ENCODE results near the gene JAKMIP2. TPM values are rescaled to one million over a fixed set of nuclear protein-coding genes. Genes with fewer than 3 reads are reported as not detected.
"Not testable (repeated sequence)": the region's sequence is repeated elsewhere in the genome, so short reads cannot be mapped to it uniquely, and the experiment has no call there.

JAKMIP2 gene
- polyA plus RNA-seq, 1 of the 3 experiments (the other 2 are of a cell fraction) = 2.1 TPM

- TF ChIP-seq EZH2phosphoT487 (IDR thresholded peaks at IDR 0.05; ENCODE audit: borderline replicate concordance, low read depth) (no peak), NFIC (IDR thresholded peaks at IDR 0.05; ENCODE audit: borderline replicate concordance) (no peak), GABPA (IDR thresholded peaks at IDR 0.05; ENCODE audit: low read depth) (no peak), ELF1 (IDR thresholded peaks at IDR 0.05) (no peak), FOSL2 (IDR thresholded peaks at IDR 0.05; ENCODE audit: borderline replicate concordance, low read depth) (no peak)
Observed at GRCh38 chr5:147727200-147727599, 55.3 kb downstream of the JAKMIP2 start (continued).

GRCh38 chr5:147721191-147721960, 61.2 kb downstream of the JAKMIP2 start:
- POLR2A ChIA-PET; H3K36me3 ChIP-seq (replicated peaks in 1 of 2; ENCODE audit: control insufficient read depth in 1 of 2, insufficient read depth in 2 of 2, low read length in 1 of 2); H4K20me1 ChIP-seq (ENCODE audit: insufficient read depth); H3K4me2 ChIP-seq; H3K9me2 ChIP-seq; H3K79me2 ChIP-seq (ENCODE audit: insufficient read depth); DNase-seq; H3K4me1 ChIP-seq (ENCODE audit: control insufficient read depth in 1 of 2, insufficient read depth in 2 of 2, low read depth in 1 of 2, low read length in 1 of 2); H3K9ac ChIP-seq; H3F3A ChIP-seq (replicated peaks; ENCODE audit: insufficient read depth); H3K9me3 ChIP-seq; CTCF ChIA-PET; H3K27me3 ChIP-seq (ENCODE audit: insufficient read depth); H3K4me3 ChIP-seq (ENCODE audit: low read depth in 2 of 2, low read length in 1 of 2); H3K27ac ChIP-seq (ENCODE audit: low read depth in 2 of 2, low read length in 1 of 2); H2AFZ ChIP-seq (ENCODE audit: low read depth): not testable (repeated sequence)
- WGBS (ENCODE audit: low lambda C conversion rate) = 86% methylated on average over 26 of the region's 38 CpGs

DNA sequence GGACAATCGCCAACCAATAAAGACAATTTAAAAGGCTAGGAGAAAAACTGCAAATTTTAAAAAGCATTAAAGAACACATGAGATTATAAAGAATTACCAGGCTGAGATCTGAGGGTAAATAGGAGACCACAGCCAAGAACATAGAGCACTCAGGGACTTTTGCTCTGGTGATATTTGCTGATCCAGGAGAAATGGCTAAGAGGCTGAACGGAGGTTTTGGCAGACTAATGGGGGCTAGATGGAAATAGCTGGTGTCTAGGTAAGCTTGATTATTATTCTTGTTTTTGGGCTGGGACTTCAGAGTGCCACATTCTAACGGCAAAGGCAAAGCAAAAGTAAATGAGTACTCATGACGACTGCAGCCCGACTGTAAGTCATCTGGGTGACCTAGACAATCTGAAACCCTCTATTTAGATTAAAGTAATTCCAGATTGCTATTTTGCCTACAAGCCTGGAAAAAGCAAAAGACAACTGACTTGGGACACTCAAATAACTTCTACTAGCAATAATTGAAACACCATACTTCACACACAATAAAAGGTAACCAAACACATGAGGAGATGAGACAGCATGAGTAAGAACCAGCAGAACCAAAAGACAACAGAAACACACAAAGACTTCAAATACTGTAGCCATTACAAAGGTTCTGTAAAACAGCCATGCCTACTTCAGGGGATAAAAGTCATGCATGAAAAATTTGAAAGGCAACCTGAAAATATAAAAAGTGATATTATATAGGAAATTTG, 68.8 kb downstream of the JAKMIP2 start:
- 80% methylated on average over 5 of the region's 5 CpGs for WGBS (ENCODE audit: low lambda C conversion rate)
- Histone ChIP-seq H4K20me1 (ENCODE audit: insufficient read depth) (no peaks in the 10 kb centered on the region), H3K9me3 (no peaks in the 10 kb centered on the region), H3K9me2 (no peaks in the 10 kb centered on the region), H3K4me2 (no peak overlapping the region), H3K36me3 (replicated peaks in 1 of 2; ENCODE audit: control insufficient read depth in 1 of 2, insufficient read depth in 2 of 2, low read length in 1 of 2) (no peaks in the 10 kb centered on the region), H2AFZ (ENCODE audit: low read depth) (no peak overlapping the region), H3F3A (replicated peaks; ENCODE audit: insufficient read depth) (no peaks in the 10 kb centered on the region), H3K79me2 (ENCODE audit: insufficient read depth) (no peaks in the 10 kb centered on the region), H3K9ac (no peak overlapping the region), H3K4me3 (ENCODE audit: low read depth in 2 of 2, low read length in 1 of 2) (no peak overlapping the region), H3K4me1 (ENCODE audit: control insufficient read depth in 1 of 2, insufficient read depth in 2 of 2, low read depth in 1 of 2, low read length in 1 of 2) (peaks cover 0 to 13% of the 10 kb centered on the region in 2 experiments; a peak in 1 of 4 replicates), H3K27ac (ENCODE audit: low read depth in 2 of 2, low read length in 1 of 2) (no peak overlapping the region), H3K27me3 (ENCODE audit: insufficient read depth) (no peaks in the 10 kb centered on the region)
- no peak for DNase-seq
- ChIA-PET CTCF (interaction anchor here (1.9 kb wide), 1 partner anchor 109 kb away, joined by 5 read pairs; no protein-coding TSS in a partner anchor), POLR2A (no interaction called here)
- TF ChIP-seq NRF1 (IDR thresholded peaks at IDR 0.05; ENCODE audit: low read depth, low read length) = no peak
- no peak for TF ChIP-seq CHD2 (IDR thresholded peaks at IDR 0.05; ENCODE audit: low read length, partially characterized antibody)
- no peak for TF ChIP-seq ELF1 (IDR thresholded peaks at IDR 0.05)
- no peak for TF ChIP-seq FOXM1 (IDR thresholded peaks at IDR 0.05; ENCODE audit: low read depth)
- no peak for TF ChIP-seq YY1 (IDR thresholded peaks at IDR 0.05; ENCODE audit: low read depth)
- no peak for TF ChIP-seq RCOR1 (IDR thresholded peaks at IDR 0.05; ENCODE audit: low read length)
- no peak for TF ChIP-seq RFX5 (IDR thresholded peaks at IDR 0.05; ENCODE audit: low read length)
- TF ChIP-seq SIN3A (IDR thresholded peaks at IDR 0.05; ENCODE audit: borderline replicate concordance, low read depth, low read length) = no peak
- TF ChIP-seq, protein P1, sequence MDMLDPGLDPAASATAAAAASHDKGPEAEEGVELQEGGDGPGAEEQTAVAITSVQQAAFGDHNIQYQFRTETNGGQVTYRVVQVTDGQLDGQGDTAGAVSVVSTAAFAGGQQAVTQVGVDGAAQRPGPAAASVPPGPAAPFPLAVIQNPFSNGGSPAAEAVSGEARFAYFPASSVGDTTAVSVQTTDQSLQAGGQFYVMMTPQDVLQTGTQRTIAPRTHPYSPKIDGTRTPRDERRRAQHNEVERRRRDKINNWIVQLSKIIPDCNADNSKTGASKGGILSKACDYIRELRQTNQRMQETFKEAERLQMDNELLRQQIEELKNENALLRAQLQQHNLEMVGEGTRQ (IDR thresholded peaks at IDR 0.05; ENCODE audit: borderline replicate concordance, low read depth, low read length) = no peak
- no peak for TF ChIP-seq SMC3 (IDR thresholded peaks at IDR 0.05; ENCODE audit: low read depth, low read length)
- no peak for TF ChIP-seq POLR2AphosphoS5 (IDR thresholded peaks at IDR 0.05; ENCODE audit: low read depth, low read length)
- no peak for TF ChIP-seq EZH2phosphoT487 (IDR thresholded peaks at IDR 0.05; ENCODE audit: borderline replicate concordance, low read depth)
- no peak for TF ChIP-seq TCF12 (IDR thresholded peaks at IDR 0.05)
- TF ChIP-seq JUND (IDR thresholded peaks at IDR 0.05) = no peak
- no peak for TF ChIP-seq RAD21 (IDR thresholded peaks at IDR 0.05; ENCODE audit: low read length)
